ENCODE results near the gene MASP1.

MASP1 gene

DNA sequence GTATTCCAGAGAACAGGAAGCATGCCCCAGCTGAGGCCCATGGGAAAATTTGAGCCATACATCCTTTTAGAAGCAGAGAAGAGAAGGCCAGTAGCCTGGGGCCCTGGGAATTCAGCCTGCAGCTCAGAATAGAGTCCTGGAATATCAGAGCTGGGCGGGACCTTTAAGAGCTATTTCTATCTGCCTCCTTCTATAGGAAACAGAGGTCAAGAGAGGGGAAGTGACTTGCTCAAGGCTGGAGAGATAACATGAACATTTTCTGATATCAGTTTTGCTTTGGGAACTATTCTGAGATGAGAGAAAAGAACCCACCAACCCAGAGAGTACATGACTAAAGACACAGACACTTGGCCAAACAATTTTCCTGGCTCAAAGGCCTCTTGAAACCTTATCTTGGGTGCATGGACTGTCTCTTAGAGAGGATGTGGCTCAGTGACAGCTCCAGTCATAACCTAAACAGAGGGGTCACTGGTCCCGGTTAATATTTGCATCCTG lies 26.0 kb downstream of the MASP1 start:
- TF ChIP-seq, protein P1, sequence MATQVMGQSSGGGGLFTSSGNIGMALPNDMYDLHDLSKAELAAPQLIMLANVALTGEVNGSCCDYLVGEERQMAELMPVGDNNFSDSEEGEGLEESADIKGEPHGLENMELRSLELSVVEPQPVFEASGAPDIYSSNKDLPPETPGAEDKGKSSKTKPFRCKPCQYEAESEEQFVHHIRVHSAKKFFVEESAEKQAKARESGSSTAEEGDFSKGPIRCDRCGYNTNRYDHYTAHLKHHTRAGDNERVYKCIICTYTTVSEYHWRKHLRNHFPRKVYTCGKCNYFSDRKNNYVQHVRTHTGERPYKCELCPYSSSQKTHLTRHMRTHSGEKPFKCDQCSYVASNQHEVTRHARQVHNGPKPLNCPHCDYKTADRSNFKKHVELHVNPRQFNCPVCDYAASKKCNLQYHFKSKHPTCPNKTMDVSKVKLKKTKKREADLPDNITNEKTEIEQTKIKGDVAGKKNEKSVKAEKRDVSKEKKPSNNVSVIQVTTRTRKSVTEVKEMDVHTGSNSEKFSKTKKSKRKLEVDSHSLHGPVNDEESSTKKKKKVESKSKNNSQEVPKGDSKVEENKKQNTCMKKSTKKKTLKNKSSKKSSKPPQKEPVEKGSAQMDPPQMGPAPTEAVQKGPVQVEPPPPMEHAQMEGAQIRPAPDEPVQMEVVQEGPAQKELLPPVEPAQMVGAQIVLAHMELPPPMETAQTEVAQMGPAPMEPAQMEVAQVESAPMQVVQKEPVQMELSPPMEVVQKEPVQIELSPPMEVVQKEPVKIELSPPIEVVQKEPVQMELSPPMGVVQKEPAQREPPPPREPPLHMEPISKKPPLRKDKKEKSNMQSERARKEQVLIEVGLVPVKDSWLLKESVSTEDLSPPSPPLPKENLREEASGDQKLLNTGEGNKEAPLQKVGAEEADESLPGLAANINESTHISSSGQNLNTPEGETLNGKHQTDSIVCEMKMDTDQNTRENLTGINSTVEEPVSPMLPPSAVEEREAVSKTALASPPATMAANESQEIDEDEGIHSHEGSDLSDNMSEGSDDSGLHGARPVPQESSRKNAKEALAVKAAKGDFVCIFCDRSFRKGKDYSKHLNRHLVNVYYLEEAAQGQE (IDR thresholded peaks at IDR 0.05; ENCODE audit: insufficient read depth in 1 of 2, low read depth in 2 of 2, low read length in 2 of 2), result no peak

DNA sequence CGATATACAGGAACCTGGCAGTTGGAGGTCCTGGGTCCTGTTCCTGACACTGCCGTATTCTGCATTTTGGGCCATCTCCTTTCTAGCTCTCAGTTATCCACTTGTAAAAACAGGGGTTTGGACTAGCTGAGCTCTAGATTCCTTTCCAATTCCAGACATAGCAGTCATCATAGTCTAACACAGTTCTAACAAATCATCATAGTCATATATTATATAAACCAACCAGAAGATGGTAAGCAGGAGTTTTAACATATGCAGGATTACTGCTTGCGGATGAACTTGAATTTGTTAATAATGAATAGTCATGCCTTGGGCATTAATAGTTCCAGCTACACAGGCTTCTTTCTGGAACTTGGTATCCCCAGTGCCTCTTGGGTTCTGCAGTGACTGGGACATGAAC lies 26.6 kb downstream of the MASP1 start:
- TF ChIP-seq, protein P1 (IDR thresholded peaks at IDR 0.05; ENCODE audit: insufficient read depth in 1 of 2, low read depth in 2 of 2, low read length in 2 of 2), result no peak
- TF ChIP-seq POLR2AphosphoS5 (IDR thresholded peaks at IDR 0.05; ENCODE audit: low read depth, low read length) (no peak), FOXP2 (optimal IDR thresholded peaks at IDR 0.05; ENCODE audit: borderline replicate concordance, extremely low read depth, extremely low read length, insufficient read depth) (no peak), SIN3A (IDR thresholded peaks at IDR 0.05; ENCODE audit: borderline replicate concordance, insufficient read depth, low read length) (no peak), TAF1 (IDR thresholded peaks at IDR 0.05; ENCODE audit: borderline replicate concordance, insufficient read depth, low read length) (no peak)

DNA sequence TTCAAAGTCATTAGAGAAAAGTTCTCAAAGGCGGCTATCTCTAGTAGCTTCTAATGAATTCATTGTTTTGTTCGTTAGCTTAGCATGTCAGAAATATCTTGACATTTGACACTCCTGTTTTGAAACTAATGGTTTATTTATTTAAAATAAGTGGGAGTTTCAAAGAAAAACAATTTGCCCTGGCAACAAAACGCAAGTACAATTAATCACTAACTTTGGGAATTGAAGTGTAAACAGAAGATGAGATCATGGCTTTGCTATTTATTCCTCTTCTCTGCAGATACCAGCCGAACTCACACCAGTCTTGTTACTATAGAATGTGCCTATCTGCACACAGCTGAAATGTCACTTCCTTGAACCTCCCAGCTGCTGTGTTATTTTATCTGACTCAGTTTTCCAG lies 27.5 kb downstream of the MASP1 start:
- no peak for TF ChIP-seq SIN3A (IDR thresholded peaks at IDR 0.05; ENCODE audit: borderline replicate concordance, insufficient read depth, low read length)
- TF ChIP-seq POLR2AphosphoS5 (IDR thresholded peaks at IDR 0.05; ENCODE audit: low read depth, low read length), result no peak
- TF ChIP-seq, protein P1 (IDR thresholded peaks at IDR 0.05; ENCODE audit: insufficient read depth in 1 of 2, low read depth in 2 of 2, low read length in 2 of 2), result no peak
- no peak for TF ChIP-seq TAF1 (IDR thresholded peaks at IDR 0.05; ENCODE audit: borderline replicate concordance, insufficient read depth, low read length)
- TF ChIP-seq FOXP2 (optimal IDR thresholded peaks at IDR 0.05; ENCODE audit: borderline replicate concordance, extremely low read depth, extremely low read length, insufficient read depth), result no peak

DNA sequence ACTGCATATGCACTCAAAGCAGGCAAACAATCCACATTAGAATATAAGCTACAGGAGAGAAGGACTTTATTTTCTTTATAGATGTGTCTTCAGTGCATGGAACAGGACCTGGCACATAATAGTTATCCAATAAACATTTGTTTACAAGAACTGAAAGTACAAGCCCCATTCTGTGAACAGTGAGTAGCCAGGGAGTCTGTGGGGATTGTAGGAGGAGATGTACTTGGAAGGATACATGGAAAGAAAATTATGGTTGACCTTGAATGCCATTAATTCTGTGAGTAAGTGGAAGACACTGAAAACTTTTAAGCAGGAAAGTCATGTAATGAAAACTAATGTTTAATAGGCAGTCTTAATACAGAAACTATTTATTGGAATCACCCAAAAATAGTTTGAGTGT lies 28.3 kb downstream of the MASP1 start:
- no peak for TF ChIP-seq TAF1 (IDR thresholded peaks at IDR 0.05; ENCODE audit: borderline replicate concordance, insufficient read depth, low read length)
- TF ChIP-seq FOXP2 (optimal IDR thresholded peaks at IDR 0.05; ENCODE audit: borderline replicate concordance, extremely low read depth, extremely low read length, insufficient read depth), result no peak
- no peak for TF ChIP-seq POLR2AphosphoS5 (IDR thresholded peaks at IDR 0.05; ENCODE audit: low read depth, low read length)
- no peak for TF ChIP-seq SIN3A (IDR thresholded peaks at IDR 0.05; ENCODE audit: borderline replicate concordance, insufficient read depth, low read length)
- TF ChIP-seq, protein P1 (IDR thresholded peaks at IDR 0.05; ENCODE audit: insufficient read depth in 1 of 2, low read depth in 2 of 2, low read length in 2 of 2), result no peak

DNA sequence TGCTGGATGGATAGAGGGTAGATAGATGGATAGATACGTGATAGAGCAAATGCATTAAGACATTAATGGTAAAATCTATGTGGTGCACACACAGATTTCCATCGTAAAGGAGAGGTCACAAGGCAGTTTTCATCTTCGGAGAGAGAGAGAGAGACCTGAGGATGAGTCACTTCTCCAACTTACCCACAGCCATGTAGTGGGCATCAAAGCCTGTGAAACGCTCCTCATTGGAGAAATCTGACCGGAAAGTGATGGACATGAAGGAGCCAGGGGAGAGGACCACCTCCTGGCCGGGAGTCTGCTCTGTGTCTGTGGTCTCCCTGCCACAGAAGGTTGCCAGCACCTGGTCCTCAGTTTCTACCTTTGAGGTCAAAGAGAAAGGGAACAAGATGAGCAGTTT lies 29.2 kb downstream of the MASP1 start:
- TF ChIP-seq TAF1 (IDR thresholded peaks at IDR 0.05; ENCODE audit: borderline replicate concordance, insufficient read depth, low read length) (no peak), FOXP2 (optimal IDR thresholded peaks at IDR 0.05; ENCODE audit: borderline replicate concordance, extremely low read depth, extremely low read length, insufficient read depth) (no peak), POLR2AphosphoS5 (IDR thresholded peaks at IDR 0.05; ENCODE audit: low read depth, low read length) (no peak), SIN3A (IDR thresholded peaks at IDR 0.05; ENCODE audit: borderline replicate concordance, insufficient read depth, low read length) (no peak)
- TF ChIP-seq, protein P1 (IDR thresholded peaks at IDR 0.05; ENCODE audit: insufficient read depth in 1 of 2, low read depth in 2 of 2, low read length in 2 of 2), result no peak
